Measurements from ENCODE around the gene SMTNL2. TPM values are rescaled to one million over a fixed set of nuclear protein-coding genes. Genes with fewer than 3 reads are reported as not detected.

Gene SMTNL2
- total RNA-seq, 2 donors from 2014 or later: 0.51 to 0.79 TPM

GRCh38 chr17:4547118-4547906 lies 37.0 kb upstream of the SMTNL2 start:
- H3K27ac Mint-ChIP-seq: no peak overlapping the region
- Histone ChIP-seq H3K9me3 (ENCODE audit: control insufficient read depth, low read length) (no peaks in the 10 kb centered on the region), H3K27ac (ENCODE audit: low read depth, low read length) (no peak overlapping the region), H3K9ac (ENCODE audit: extremely low read depth, low read length, poor library complexity, severe bottlenecking) (no peak overlapping the region), H3K4me1 (ENCODE audit: control insufficient read depth, insufficient read depth, low read length) (no peaks in the 10 kb centered on the region), H3K36me3 (ENCODE audit: control insufficient read depth, insufficient read depth, low read length) (peaks cover 36% of the 10 kb centered on the region), H3K4me3 (ENCODE audit: low read length) (no peak overlapping the region), H3K27me3 (ENCODE audit: control insufficient read depth, insufficient read depth, low read length, poor library complexity, severe bottlenecking) (no peaks in the 10 kb centered on the region)
- H3K36me3 Mint-ChIP-seq (ENCODE audit: low read depth): peaks cover 57% of the 10 kb centered on the region
- no peaks in the 10 kb centered on the region for H3K4me1 Mint-ChIP-seq
- no peak overlapping the region for H3K4me3 Mint-ChIP-seq
- DNase-seq: peak; percentile 56
- WGBS, 2 experiments (ENCODE audit: insufficient coverage in 1 of 2, insufficient read length in 1 of 2): 88 to 92% methylated on average over 13 to 17 of the region's 17 CpGs
- no peaks in the 10 kb centered on the region for H3K27me3 Mint-ChIP-seq (ENCODE audit: insufficient read depth)
- TF ChIP-seq CTCF (conservative IDR thresholded peaks at IDR 0.05): no peak
- no peaks in the 10 kb centered on the region for H3K9me3 Mint-ChIP-seq

GRCh38 chr17:4548061-4548461 lies 36.3 kb upstream of the SMTNL2 start:
- Histone ChIP-seq H3K4me3 (ENCODE audit: low read length) (no peak overlapping the region), H3K36me3 (ENCODE audit: control insufficient read depth, insufficient read depth, low read length) (peaks cover 40% of the 10 kb centered on the region), H3K27ac (ENCODE audit: low read depth, low read length) (no peak overlapping the region), H3K9ac (ENCODE audit: extremely low read depth, low read length, poor library complexity, severe bottlenecking) (no peak overlapping the region), H3K9me3 (ENCODE audit: control insufficient read depth, low read length) (no peaks in the 10 kb centered on the region), H3K27me3 (ENCODE audit: control insufficient read depth, insufficient read depth, low read length, poor library complexity, severe bottlenecking) (no peaks in the 10 kb centered on the region), H3K4me1 (ENCODE audit: control insufficient read depth, insufficient read depth, low read length) (no peaks in the 10 kb centered on the region)
- H3K27ac Mint-ChIP-seq: no peak overlapping the region
- TF ChIP-seq CTCF (conservative IDR thresholded peaks at IDR 0.05): no peak
- H3K4me3 Mint-ChIP-seq: no peak overlapping the region
- WGBS, 2 experiments (ENCODE audit: insufficient coverage in 1 of 2, insufficient read length in 1 of 2): 91 to 93% methylated on average over 14 to 18 of the region's 18 CpGs
- no peaks in the 10 kb centered on the region for H3K4me1 Mint-ChIP-seq
- DNase-seq: no peak
- H3K27me3 Mint-ChIP-seq (ENCODE audit: insufficient read depth): no peaks in the 10 kb centered on the region
- H3K9me3 Mint-ChIP-seq: no peaks in the 10 kb centered on the region
- H3K36me3 Mint-ChIP-seq (ENCODE audit: low read depth): peaks cover 57% of the 10 kb centered on the region

GRCh38 chr17:4548721-4549531 lies 35.4 kb upstream of the SMTNL2 start:
- H3K9me3 ChIP-seq (ENCODE audit: control insufficient read depth, low read length): no peaks in the 10 kb centered on the region
- H3K4me3 ChIP-seq (ENCODE audit: low read length): no peak overlapping the region
- TF ChIP-seq CTCF (conservative IDR thresholded peaks at IDR 0.05): no peak
- H3K36me3 ChIP-seq (ENCODE audit: control insufficient read depth, insufficient read depth, low read length): peaks cover 49% of the 10 kb centered on the region
- Mint-ChIP-seq H3K4me1 (no peaks in the 10 kb centered on the region), H3K27me3 (ENCODE audit: insufficient read depth) (no peaks in the 10 kb centered on the region), H3K9me3 (no peaks in the 10 kb centered on the region), H3K27ac (peak overlapping the region; percentile 30), H3K36me3 (ENCODE audit: low read depth) (peaks cover 55% of the 10 kb centered on the region), H3K4me3 (no peak overlapping the region)
- peak; percentile 59 for DNase-seq
- H3K27me3 ChIP-seq (ENCODE audit: control insufficient read depth, insufficient read depth, low read length, poor library complexity, severe bottlenecking): no peaks in the 10 kb centered on the region
- H3K4me1 ChIP-seq (ENCODE audit: control insufficient read depth, insufficient read depth, low read length): no peaks in the 10 kb centered on the region
- WGBS, 2 experiments (ENCODE audit: insufficient coverage in 1 of 2, insufficient read length in 1 of 2): 85 to 93% methylated on average over 11 to 24 of the region's 24 CpGs
- no peak overlapping the region for H3K9ac ChIP-seq (ENCODE audit: extremely low read depth, low read length, poor library complexity, severe bottlenecking)
- H3K27ac ChIP-seq (ENCODE audit: low read depth, low read length): no peak overlapping the region
